Renal cortex interstitium (tissue), 11 donors: ENCODE results near the gene INO80D. TPM values are rescaled to one million over a fixed set of nuclear protein-coding genes. Genes with fewer than 3 reads are reported as not detected.

Experiments used
- DNase-seq, 11 donors: peaks; one replicate each; pipeline ENCODE4 v3.0.0-alpha.2; 2013; ENCODE audit warnings: low read depth in 9 of 11, low spot score in 4 of 11; ENCODE audit errors: extremely low read depth in 1 of 11
- polyA plus RNA-seq, 3 donors: library from polyadenylated mRNA; unstranded; fragments of 120-200 nt; gene quantifications; one replicate each; pipeline ENCODE4 v1.2.1, GENCODE V29; 2013; ENCODE audit not compliant: insufficient read length in 3 of 3

Gene INO80D
- polyA plus RNA-seq, 3 donors = 8.8 to 10.8 (median 10.1) TPM

GRCh38 chr2:205959521-205959920, 126.5 kb downstream of the INO80D start:
- no peak for DNase-seq

GRCh38 chr2:205957452-205958154, 128.4 kb downstream of the INO80D start:
- no peak for DNase-seq

GRCh38 chr2:205954707-205955106, 131.3 kb downstream of the INO80D start:
- DNase-seq = no peak

DNA sequence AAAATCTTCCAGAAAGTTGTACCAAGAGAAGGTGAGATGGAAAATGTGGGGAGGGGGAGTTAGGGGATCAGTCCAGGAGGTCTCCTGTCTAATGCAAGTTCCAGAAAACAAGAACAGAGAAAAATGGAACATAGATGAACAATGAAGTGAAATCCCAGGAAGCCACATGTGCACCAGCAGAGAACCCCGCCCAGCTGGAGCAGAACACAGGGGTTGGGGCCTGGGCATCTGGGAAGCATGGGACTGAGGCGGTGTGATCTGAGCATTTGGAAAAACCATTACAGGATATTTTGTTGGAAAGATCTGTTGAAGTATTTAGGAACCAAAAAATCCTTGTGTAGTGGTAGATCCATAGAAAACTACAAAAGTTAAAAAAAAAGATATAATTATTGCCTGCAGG, 133.7 kb downstream of the INO80D start:
- no peak for DNase-seq

- no peak for DNase-seq
These were observed 137.1 kb downstream of the INO80D start for GRCh38 chr2:205948883-205949282.

GRCh38 chr2:205948496-205948837, 137.5 kb downstream of the INO80D start:
- DNase-seq = no peak

GRCh38 chr2:205947621-205948495, 138.1 kb downstream of the INO80D start:
- DNase-seq = peak; percentile 52 to 85 (median 70)

GRCh38 chr2:205946226-205946625, 139.7 kb downstream of the INO80D start:
- DNase-seq = no peak

Other genes with a start within 250 kb of the INO80D start
- gene NDUFS1, start 73.3 kb upstream of the INO80D start, polyA plus RNA-seq = 10 to 100 TPM; 74.2 to 79.0 (median 77.6) TPM
- 100 to 1,000 TPM; 518 to 676 (median 660) TPM for gene EEF1B2, start 73.7 kb upstream of the INO80D start, polyA plus RNA-seq
- 10 to 100 TPM in 2 of 3 donors, 1 to 10 TPM in 1; 8.7 to 17.3 (median 11.7) TPM for gene ZDBF2, start 188.5 kb upstream of the INO80D start, polyA plus RNA-seq